GM21528 (cell line): ENCODE measurements around the gene PABPC1L2B.
"Not testable (repeated sequence)": the region's sequence is repeated elsewhere in the genome, so short reads cannot be mapped to it uniquely, and the experiment has no call there.

Source experiments
- ATAC-seq: cut with Tn5 transposase; IDR thresholded peaks from one replicate; pipeline ENCODE4 v1.9.1; 2021; ENCODE audit warnings: mild to moderate bottlenecking, moderate library complexity; ENCODE audit not compliant: unreplicated experiment, low FRiP score

Gene PABPC1L2B

DNA sequence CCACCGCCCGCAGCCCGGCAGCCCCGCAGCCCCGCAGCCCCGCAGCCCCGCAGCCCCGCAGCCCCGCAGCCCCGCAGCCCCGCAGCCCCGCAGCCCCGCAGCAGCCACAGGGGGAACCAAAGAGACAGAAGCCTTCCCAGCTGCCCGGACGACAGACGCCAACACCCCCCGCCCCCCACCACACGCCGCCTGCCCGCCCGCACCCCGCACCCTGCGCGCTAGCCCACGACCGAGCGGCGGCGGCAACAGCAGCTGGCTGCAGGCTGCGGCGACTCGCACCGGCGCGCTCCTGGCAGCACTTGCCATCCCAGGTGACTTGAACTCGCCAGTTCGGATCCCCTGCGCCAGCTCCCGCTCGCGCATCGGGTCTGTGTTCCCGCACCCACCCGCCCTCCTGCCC lies at the start of gene PABPC1L2B:
TSS of gene PABPC1L2B (plus strand) at position 207 of the 400 bp plus-strand sequence. CDS start 704 bp downstream, outside the sequence.
- not testable (repeated sequence) for ATAC-seq

DNA sequence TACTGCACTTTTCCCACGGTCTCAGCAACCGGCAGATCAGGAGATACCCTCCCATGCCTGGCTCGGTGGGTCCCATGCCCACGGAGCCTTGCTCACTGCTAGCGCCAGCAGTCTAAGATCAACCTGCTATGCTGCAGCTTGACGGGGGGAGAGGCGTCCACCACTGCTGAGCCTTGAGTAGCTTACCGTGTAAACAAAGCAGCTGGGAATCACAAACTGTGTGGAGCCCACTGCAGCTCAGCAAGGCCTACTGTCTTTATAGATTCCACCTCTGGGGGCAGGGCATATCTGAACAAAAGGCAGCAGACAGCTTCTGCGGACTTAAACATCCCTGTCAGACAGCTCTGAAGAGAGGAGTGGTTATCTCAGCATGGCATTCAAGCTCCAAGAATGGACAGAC lies 42.8 kb upstream of the PABPC1L2B start:
- ATAC-seq: not testable (repeated sequence)

DNA sequence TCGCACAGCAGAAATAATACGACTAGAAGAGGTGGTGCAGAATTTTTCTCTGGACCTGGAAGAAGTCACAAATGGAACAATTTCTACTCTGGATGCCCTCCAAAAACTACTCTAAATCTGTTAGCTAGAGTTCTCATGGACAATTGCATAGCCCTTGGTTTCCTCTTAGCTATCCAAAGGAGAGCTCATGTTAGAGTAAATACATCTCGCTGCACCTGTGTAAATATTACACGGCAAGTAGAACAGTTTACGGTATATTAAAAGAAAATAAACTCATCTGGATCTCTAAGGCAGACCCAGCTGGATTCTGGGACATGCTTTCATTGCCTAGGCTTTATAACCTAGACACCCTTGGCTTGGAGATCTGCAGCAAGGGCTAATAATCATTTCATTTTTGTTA lies 30.9 kb upstream of the PABPC1L2B start:
- ATAC-seq: not testable (repeated sequence)

DNA sequence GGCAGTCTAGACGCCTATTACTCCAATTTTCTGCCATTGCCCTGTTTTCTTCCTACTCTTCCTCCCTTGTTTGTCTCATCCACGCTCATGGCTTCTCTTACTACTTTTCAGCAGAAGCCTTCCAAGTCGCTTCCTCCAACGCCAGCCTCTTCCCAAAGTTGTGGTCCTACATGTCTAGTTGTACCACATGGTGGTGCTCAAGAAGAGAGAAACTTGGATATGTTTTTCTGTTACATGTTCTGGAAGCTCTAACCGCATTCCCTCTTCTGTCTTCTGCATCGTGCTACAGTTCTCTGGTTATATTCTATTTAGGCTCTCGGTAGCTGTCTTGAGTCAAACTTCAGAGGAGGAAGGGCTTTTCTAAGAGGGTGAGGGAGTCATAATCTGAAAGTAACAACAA lies 27.9 kb upstream of the PABPC1L2B start:
- not testable (repeated sequence) for ATAC-seq

DNA sequence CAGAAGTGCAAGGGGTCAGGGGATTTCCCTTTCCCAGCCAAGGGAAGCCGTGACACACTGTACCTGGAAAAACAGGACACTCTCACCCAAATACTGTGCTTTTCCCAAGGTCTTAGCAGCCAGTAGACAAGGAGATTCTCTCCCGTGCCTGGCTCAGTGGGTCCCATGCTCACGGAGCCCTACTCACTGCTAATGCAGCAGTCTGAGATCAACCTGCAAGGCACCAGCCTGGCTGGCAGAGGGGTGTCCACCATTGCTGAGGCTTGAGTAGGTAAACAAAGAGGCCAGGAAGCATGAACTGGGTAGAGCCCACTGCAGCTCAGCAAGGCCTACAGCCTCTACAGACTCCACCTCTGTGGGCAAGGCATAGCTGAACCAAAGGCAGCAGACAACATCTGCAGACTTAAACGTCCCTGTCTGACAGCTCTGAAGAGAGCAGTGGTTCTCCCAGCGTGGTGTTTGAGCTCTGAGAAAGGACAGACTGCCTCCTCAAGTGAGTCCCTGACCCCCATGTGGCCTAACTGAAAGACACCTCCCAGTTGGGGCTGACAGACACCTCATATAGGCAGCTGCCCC lies 21.8 kb upstream of the PABPC1L2B start:
- not testable (repeated sequence) for ATAC-seq

DNA sequence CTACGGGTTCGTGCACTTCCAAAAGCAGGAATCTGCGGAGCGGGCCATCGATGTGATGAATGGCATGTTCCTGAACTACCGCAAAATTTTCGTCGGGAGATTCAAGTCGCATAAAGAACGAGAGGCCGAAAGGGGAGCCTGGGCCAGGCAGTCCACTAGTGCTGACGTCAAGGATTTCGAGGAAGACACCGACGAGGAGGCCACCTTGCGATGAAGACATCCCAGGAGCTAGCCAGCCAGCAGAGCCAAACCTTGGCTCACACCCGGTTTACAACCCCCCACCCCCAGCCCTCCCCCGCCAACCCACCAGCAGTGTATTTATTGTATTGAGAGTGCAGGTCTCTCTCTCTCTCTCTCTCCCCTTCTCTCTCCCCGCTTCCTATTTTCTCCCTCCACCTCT lies 1.3 kb downstream of the PABPC1L2B start:
- not testable (repeated sequence) for ATAC-seq

DNA sequence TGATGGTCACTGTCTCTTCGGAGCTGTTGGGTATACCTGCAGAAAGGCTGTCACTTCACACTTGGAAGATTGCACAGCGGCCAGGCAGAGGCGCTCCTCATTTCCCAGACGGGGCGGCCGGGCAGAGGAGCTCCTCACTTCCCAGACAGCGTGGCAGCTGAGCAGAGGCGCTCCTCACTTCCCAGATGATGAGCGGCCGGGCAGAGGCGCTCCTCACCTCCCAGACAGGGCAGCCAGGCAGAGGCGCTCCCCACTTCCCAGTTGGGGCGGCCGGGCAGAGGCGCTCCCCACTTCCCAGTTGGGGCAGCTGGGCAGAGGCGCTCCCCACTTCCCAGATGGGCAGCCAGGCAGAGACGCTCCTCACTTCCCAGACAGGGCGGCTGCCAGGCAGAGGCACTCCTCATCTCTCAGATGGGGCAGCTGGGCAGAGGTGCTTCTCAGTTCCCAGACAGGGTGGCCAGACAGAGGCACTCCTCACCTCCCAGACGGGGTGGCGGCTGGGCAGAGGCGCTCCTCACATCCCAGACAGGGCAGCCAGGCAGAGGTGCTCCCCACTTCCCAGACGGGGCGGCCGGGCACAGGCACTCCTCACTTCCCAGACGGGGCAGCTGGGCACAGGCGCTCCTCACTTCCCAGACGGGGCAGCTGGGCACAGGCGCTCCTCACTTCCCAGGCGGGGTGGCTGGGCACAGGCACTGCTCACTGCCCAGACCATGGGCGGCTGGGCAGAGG lies 18.8 kb downstream of the PABPC1L2B start:
- ATAC-seq: no peak

DNA sequence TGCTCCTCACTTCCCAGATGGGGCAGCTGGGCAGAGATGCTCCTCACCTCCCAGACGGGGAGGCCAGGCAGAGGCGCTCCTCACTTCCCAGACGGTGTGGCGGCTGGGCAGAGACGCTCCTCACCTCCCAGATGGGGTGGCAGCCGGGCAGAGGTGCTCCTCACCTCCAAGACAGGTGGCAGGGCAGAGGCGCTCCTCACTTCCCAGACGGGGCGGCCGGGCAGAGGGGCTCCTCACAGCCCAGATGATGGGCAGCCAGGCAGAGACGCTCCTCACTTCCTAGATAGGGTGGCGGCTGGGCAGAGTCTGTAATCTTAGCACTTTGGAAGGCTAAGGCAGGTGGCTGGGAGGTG lies 19.3 kb downstream of the PABPC1L2B start:
- ATAC-seq: not testable (repeated sequence)

DNA sequence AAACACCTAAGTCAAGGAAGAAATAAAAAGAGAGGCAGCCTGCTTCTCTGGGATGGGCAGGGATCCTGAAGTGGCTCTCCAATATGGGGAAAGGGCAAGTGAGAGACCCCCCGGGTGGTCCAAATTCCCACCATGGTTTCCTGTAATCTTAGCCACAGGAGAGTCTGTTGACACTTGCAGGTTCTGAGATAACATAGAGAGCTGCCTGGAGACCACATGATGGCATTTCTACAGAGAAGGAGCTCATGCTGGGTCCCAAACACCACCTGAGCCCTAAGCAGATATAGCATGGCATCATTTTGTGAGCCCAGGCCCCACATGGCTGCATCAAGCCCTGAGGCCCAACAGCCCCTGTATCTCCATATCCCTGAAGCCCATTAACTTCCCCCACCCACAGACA lies 26.1 kb downstream of the PABPC1L2B start:
- ATAC-seq: no peak
